Stimulated activated CD4-positive, alpha-beta T cell treated with anti-CD3 and anti-CD28 coated beads, Interleukin-15, amount 100 ng/mL, for 48 hours (primary cell): ENCODE measurements around the gene USP2.

Experiments
- DNase-seq, 2 donors: peaks; one replicate each; pipeline ENCODE4 v3.0.0-alpha.2; 2020; ENCODE audit warnings: low read depth in 2 of 2

USP2 gene

DNA sequence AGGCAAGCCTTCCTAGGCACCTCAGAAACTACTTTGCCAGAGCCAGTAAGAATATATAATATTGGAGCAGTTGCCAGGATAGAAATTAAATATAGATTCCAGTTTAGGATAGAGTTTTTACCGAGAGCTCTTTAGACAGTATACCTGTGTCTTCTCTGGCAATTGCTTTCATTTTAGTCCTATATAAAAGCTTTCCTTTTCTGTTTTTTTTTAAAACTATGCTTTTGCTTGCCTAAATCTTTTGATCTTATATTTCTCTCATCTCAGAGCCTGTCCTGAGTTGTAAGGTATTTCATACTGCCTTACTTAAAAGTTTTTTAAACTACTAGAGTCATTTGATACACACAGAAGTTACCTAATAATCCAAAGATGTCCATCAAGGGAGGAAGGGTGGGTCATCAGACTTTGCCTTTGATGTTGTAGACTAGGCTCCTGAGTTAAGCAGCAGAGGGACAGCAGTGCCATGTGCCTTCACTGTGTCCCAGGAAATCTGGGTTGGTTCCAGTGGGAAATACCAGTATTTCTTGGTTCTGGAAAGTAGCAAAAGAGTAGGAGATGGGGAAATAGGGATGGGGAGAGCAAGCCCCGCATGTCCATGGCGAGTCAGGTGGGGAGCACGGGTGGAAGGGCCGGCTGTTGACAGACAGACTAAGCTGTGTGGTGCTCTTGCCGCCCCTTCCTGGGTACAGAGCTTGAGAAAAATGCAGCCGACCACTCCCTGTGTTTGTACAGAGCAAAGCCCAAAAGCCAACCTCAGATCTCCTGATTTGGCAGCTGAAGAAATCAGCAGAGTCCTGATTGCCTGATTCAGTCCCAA, 75.7 kb downstream of the USP2 start:
- no peak for DNase-seq
